ENCODE results near the gene STAT3. TPM values are rescaled to one million over a fixed set of nuclear protein-coding genes. Genes with fewer than 3 reads are reported as not detected.

The STAT3 gene
- total and polyA plus RNA-seq, 9 of the 15 experiments (the other 6 are each of a cell fraction or from before 2014, with no cell fraction given): 90.0 to 179 (median 114) TPM

GRCh38 chr17:42312285-42313130 is 75.7 kb downstream of the STAT3 start (continued):
- TF ChIP-seq, protein P1, sequence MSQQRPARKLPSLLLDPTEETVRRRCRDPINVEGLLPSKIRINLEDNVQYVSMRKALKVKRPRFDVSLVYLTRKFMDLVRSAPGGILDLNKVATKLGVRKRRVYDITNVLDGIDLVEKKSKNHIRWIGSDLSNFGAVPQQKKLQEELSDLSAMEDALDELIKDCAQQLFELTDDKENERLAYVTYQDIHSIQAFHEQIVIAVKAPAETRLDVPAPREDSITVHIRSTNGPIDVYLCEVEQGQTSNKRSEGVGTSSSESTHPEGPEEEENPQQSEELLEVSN (IDR thresholded peaks at IDR 0.05; ENCODE audit: borderline replicate concordance in 1 of 2, extremely low read depth in 1 of 2, insufficient read depth in 1 of 2, insufficient read length in 1 of 2, low read depth in 1 of 2, low read length in 1 of 2, poor library complexity in 1 of 2, severe bottlenecking in 1 of 2): peak; percentile 81 to 91
- TF ChIP-seq, protein P2, sequence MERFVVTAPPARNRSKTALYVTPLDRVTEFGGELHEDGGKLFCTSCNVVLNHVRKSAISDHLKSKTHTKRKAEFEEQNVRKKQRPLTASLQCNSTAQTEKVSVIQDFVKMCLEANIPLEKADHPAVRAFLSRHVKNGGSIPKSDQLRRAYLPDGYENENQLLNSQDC (CRISPR knock-in tag; IDR thresholded peaks at IDR 0.05): peak; percentile 74; the same call in 1 of the 2 replicates
- TF ChIP-seq ZNF561 (CRISPR knock-in tag; conservative IDR thresholded peaks at IDR 0.05) (peak; percentile 23; the same call in 1 of the 2 replicates), GABPA (tag; conservative IDR thresholded peaks at IDR 0.05; ENCODE audit: low read depth) (no peak), ETS1 (conservative IDR thresholded peaks at IDR 0.05; ENCODE audit: control insufficient read depth, low read depth, low read length) (peak; percentile 89), TOE1 (IDR thresholded peaks at IDR 0.05; ENCODE audit: borderline replicate concordance) (peak; percentile 31; the same call in 1 of the 2 replicates), TOE1 (CRISPR knock-in tag; IDR thresholded peaks at IDR 0.05; ENCODE audit: borderline replicate concordance, low read depth) (no peak), RBM22 (IDR thresholded peaks at IDR 0.05; ENCODE audit: low read depth, low read length, poor library complexity, severe bottlenecking) (peak; percentile 96), VEZF1 (CRISPR knock-in tag; IDR thresholded peaks at IDR 0.05) (peak; percentile 98), TFAP4 (CRISPR knock-in tag; IDR thresholded peaks at IDR 0.05; ENCODE audit: borderline replicate concordance) (peak; percentile 91), ZNF695 (CRISPR knock-in tag; IDR thresholded peaks at IDR 0.05) (no peak), ATF7 (IDR thresholded peaks at IDR 0.05) (no peak; the same call in 1 of the 2 replicates), SRF (CRISPR knock-in tag; IDR thresholded peaks at IDR 0.05) (peak in 1 of 2 experiments; percentile 45; a peak in 2 of 4 replicates)
- TF ChIP-seq, protein P3, sequence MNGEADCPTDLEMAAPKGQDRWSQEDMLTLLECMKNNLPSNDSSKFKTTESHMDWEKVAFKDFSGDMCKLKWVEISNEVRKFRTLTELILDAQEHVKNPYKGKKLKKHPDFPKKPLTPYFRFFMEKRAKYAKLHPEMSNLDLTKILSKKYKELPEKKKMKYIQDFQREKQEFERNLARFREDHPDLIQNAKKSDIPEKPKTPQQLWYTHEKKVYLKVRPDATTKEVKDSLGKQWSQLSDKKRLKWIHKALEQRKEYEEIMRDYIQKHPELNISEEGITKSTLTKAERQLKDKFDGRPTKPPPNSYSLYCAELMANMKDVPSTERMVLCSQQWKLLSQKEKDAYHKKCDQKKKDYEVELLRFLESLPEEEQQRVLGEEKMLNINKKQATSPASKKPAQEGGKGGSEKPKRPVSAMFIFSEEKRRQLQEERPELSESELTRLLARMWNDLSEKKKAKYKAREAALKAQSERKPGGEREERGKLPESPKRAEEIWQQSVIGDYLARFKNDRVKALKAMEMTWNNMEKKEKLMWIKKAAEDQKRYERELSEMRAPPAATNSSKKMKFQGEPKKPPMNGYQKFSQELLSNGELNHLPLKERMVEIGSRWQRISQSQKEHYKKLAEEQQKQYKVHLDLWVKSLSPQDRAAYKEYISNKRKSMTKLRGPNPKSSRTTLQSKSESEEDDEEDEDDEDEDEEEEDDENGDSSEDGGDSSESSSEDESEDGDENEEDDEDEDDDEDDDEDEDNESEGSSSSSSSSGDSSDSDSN (IDR thresholded peaks at IDR 0.05; ENCODE audit: borderline replicate concordance in 1 of 2, low read depth in 2 of 2, low read length in 2 of 2): peak; percentile 86 to 96; a peak in 2 of 4 replicates
- TF ChIP-seq, protein P4, sequence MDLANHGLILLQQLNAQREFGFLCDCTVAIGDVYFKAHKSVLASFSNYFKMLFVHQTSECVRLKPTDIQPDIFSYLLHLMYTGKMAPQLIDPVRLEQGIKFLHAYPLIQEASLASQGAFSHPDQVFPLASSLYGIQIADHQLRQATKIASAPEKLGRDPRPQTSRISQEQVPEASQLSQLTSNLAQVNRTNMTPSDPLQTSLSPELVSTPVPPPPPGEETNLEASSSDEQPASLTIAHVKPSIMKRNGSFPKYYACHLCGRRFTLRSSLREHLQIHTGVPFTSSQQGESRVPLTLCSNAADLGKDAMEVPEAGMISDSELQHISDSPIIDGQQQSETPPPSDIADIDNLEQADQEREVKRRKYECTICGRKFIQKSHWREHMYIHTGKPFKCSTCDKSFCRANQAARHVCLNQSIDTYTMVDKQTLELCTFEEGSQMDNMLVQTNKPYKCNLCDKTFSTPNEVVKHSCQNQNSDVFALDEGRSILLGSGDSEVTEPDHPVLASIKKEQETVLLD (IDR thresholded peaks at IDR 0.05): peak; percentile 85; the same call in 1 of the 2 replicates
